ENCODE data around the gene KCTD7. TPM values are rescaled to one million over a fixed set of nuclear protein-coding genes. Genes with fewer than 3 reads are reported as not detected.

KCTD7 gene
- total RNA-seq, 1 experiment from 2014 or later, result 3.9 TPM

DNA sequence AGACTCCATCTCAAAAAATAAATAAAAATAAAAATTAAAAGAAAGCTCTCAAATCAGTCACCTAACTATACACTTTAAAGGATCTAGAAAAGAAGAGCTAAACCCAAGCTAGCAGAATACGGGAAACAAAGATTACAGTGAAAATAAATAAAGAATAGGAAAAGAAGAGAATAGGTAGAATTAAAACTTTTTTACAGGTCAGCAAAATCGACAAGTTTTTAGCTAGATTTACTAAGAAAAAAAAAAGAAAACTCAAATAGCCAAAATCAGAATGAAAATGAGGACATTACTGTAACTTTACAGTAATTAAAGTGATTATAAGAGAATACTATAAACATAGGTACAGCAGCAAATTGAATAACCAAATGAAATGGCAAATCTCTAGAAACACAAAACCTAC, 60.4 kb downstream of the KCTD7 start:
- Histone ChIP-seq H3K27me3 (ENCODE audit: insufficient read depth, low read length) (no peaks in the 10 kb centered on the region), H3K4me3 (replicated peaks in 1 of 2; ENCODE audit: low read depth in 1 of 2, low read length in 2 of 2) (no peak overlapping the region), H3K27ac (ENCODE audit: low read depth, low read length) (no peak overlapping the region), H3K4me1 (ENCODE audit: control insufficient read depth in 1 of 2, insufficient read depth in 2 of 2, low read length in 2 of 2) (peaks cover 3 to 4% of the 10 kb centered on the region in 2 experiments; a peak in 2 of 4 replicates), H3K4me2 (ENCODE audit: low read length) (no peak overlapping the region), H3K9me2 (ENCODE audit: insufficient read depth) (no peaks in the 10 kb centered on the region), H3K79me2 (ENCODE audit: insufficient read depth, low read length) (peaks cover 29% of the 10 kb centered on the region), H3K9ac (ENCODE audit: low read length) (no peak overlapping the region), H2AFZ (ENCODE audit: low read depth, low read length, poor library complexity, severe bottlenecking) (no peak overlapping the region), H4K20me1 (ENCODE audit: insufficient read depth) (no peaks in the 10 kb centered on the region), H3K36me3 (ENCODE audit: control insufficient read depth in 1 of 2, insufficient read depth in 2 of 2, low read length in 2 of 2) (no peaks in the 10 kb centered on the region), H3K9me3 (ENCODE audit: control insufficient read depth in 1 of 2, insufficient read depth in 1 of 2, low read depth in 1 of 2, low read length in 2 of 2) (no peaks in the 10 kb centered on the region)
- ChIA-PET CTCF (no interaction called here), RAD21 (ENCODE audit: low non-redundant PET in 1 of 2, low total read pairs in 2 of 2, uncharacterized antibody in 2 of 2, unreplicated experiment in 2 of 2) (no interaction called here), POLR2A (no interaction called here)
- ATAC-seq (no peak), DNase-seq (ENCODE audit: low read depth, low spot score) (no peak)
- intact Hi-C loops (cut with micrococcal nuclease), result no loop called here
- TF ChIP-seq ZFX (IDR thresholded peaks at IDR 0.05) (no peak), EGR1 (IDR thresholded peaks at IDR 0.05; ENCODE audit: low read depth) (no peak), SP1 (IDR thresholded peaks at IDR 0.05; ENCODE audit: low read depth) (no peak), ZNF274 (IDR thresholded peaks at IDR 0.05; ENCODE audit: low read depth, low read length) (no peak), EZH2 (IDR thresholded peaks at IDR 0.05) (no peak), CBX3 (IDR thresholded peaks at IDR 0.05; ENCODE audit: low read depth) (no peak), CEBPB (IDR thresholded peaks at IDR 0.05; ENCODE audit: low read depth) (no peak), POLR2A (IDR thresholded peaks at IDR 0.05; ENCODE audit: borderline replicate concordance, extremely low read depth, insufficient read depth, insufficient read length) (no peak), ELF1 (IDR thresholded peaks at IDR 0.05; ENCODE audit: borderline replicate concordance, low read depth) (no peak), YY1 (IDR thresholded peaks at IDR 0.05; ENCODE audit: extremely low read depth, insufficient replicate concordance, low read depth, low read length) (no peak)
- TF ChIP-seq, protein P1, sequence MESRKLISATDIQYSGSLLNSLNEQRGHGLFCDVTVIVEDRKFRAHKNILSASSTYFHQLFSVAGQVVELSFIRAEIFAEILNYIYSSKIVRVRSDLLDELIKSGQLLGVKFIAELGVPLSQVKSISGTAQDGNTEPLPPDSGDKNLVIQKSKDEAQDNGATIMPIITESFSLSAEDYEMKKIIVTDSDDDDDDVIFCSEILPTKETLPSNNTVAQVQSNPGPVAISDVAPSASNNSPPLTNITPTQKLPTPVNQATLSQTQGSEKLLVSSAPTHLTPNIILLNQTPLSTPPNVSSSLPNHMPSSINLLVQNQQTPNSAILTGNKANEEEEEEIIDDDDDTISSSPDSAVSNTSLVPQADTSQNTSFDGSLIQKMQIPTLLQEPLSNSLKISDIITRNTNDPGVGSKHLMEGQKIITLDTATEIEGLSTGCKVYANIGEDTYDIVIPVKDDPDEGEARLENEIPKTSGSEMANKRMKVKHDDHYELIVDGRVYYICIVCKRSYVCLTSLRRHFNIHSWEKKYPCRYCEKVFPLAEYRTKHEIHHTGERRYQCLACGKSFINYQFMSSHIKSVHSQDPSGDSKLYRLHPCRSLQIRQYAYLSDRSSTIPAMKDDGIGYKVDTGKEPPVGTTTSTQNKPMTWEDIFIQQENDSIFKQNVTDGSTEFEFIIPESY (IDR thresholded peaks at IDR 0.05; ENCODE audit: extremely low read depth, insufficient replicate concordance, low read length), result no peak
- TF ChIP-seq, protein P2, sequence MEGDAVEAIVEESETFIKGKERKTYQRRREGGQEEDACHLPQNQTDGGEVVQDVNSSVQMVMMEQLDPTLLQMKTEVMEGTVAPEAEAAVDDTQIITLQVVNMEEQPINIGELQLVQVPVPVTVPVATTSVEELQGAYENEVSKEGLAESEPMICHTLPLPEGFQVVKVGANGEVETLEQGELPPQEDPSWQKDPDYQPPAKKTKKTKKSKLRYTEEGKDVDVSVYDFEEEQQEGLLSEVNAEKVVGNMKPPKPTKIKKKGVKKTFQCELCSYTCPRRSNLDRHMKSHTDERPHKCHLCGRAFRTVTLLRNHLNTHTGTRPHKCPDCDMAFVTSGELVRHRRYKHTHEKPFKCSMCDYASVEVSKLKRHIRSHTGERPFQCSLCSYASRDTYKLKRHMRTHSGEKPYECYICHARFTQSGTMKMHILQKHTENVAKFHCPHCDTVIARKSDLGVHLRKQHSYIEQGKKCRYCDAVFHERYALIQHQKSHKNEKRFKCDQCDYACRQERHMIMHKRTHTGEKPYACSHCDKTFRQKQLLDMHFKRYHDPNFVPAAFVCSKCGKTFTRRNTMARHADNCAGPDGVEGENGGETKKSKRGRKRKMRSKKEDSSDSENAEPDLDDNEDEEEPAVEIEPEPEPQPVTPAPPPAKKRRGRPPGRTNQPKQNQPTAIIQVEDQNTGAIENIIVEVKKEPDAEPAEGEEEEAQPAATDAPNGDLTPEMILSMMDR (IDR thresholded peaks at IDR 0.05 in 2 of 3, conservative IDR thresholded peaks at IDR 0.05 in 1 of 3; ENCODE audit: borderline replicate concordance in 1 of 3, insufficient read depth in 1 of 3, low read depth in 2 of 3, low read length in 2 of 3), result no peak
- TF ChIP-seq, protein P3, sequence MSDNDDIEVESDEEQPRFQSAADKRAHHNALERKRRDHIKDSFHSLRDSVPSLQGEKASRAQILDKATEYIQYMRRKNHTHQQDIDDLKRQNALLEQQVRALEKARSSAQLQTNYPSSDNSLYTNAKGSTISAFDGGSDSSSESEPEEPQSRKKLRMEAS (IDR thresholded peaks at IDR 0.05), result no peak
- TF ChIP-seq, protein P4, sequence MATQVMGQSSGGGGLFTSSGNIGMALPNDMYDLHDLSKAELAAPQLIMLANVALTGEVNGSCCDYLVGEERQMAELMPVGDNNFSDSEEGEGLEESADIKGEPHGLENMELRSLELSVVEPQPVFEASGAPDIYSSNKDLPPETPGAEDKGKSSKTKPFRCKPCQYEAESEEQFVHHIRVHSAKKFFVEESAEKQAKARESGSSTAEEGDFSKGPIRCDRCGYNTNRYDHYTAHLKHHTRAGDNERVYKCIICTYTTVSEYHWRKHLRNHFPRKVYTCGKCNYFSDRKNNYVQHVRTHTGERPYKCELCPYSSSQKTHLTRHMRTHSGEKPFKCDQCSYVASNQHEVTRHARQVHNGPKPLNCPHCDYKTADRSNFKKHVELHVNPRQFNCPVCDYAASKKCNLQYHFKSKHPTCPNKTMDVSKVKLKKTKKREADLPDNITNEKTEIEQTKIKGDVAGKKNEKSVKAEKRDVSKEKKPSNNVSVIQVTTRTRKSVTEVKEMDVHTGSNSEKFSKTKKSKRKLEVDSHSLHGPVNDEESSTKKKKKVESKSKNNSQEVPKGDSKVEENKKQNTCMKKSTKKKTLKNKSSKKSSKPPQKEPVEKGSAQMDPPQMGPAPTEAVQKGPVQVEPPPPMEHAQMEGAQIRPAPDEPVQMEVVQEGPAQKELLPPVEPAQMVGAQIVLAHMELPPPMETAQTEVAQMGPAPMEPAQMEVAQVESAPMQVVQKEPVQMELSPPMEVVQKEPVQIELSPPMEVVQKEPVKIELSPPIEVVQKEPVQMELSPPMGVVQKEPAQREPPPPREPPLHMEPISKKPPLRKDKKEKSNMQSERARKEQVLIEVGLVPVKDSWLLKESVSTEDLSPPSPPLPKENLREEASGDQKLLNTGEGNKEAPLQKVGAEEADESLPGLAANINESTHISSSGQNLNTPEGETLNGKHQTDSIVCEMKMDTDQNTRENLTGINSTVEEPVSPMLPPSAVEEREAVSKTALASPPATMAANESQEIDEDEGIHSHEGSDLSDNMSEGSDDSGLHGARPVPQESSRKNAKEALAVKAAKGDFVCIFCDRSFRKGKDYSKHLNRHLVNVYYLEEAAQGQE (IDR thresholded peaks at IDR 0.05; ENCODE audit: low read depth), result no peak
- TF ChIP-seq, protein P5, sequence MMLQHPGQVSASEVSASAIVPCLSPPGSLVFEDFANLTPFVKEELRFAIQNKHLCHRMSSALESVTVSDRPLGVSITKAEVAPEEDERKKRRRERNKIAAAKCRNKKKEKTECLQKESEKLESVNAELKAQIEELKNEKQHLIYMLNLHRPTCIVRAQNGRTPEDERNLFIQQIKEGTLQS (IDR thresholded peaks at IDR 0.05), result no peak
- no TSS peak for BruUV-seq (replicated peaks)
